ENCODE results near the gene IGSF9B.

IGSF9B gene

DNA sequence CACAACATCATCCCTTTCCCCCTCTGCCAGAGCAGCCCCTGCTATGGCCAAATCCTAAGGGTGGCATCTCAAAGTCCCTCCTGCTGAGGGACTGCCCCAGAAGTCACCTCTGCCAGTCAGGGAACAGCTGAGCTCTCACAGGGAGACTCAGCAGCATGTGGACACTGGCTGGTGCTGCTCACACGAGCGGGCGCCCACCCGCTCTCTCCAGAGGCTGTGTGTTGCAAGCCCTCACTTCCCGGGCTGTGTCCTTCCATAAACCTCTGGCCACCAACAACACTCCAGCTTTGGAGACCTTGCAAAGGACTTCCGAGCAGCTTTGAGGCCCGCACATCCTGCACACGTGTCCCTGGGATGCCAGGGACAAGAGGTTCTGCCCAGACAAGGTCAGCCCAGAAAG lies 2.8 kb downstream of the IGSF9B start:
- DNase-seq: no peak

GRCh38 chr11:133953547-133953946 lies 3.2 kb downstream of the IGSF9B start:
- no peak for DNase-seq

- DNase-seq: no peak
Observed at GRCh38 chr11:133952199-133953190, 4.3 kb downstream of the IGSF9B start.

GRCh38 chr11:133951327-133952198 lies 5.2 kb downstream of the IGSF9B start:
- DNase-seq: no peak

DNA sequence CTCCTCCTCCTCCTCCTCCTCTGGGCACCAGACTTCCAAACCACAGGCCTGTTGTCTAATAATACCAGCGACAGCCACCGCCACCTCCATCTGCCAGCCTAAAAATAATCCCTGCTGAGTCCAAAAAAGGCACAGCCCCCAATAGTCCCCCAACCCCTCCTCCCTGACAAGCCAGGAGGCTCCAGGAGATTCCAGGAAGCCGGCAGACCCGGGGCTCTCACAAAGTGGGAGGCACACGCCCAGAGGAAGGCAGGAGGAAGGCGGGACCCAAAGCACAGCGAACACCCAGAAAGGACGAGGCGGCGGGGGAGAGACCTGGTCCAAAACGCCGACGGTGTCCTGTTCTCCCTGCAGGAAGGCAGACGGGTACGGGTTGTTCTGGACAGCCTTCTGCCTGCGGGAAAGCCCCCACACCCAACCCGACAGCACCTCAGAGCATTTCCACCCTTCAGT lies 5.9 kb downstream of the IGSF9B start:
- DNase-seq: no peak

- DNase-seq: no peak
Observed at GRCh38 chr11:133950421-133950820, 6.3 kb downstream of the IGSF9B start.

DNA sequence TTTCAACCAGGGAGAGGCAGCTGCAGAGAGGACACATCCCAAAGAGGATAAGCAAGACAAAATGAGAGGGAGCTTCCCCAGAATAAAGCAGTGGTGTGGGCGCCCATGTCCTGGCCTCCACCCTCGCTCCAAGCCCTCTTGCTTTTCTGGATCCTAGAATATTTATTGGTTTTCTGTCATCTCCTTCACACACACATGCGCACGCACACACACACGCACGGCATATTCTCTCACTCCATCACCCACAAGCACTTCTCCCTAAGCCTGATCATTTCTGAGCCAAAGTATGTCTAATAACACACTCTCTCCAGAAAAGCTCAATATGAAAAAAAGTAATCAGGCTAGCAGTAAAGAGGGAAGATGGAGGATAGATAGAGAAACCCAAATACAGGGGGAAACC lies 7.6 kb downstream of the IGSF9B start:
- no peak for DNase-seq

GRCh38 chr11:133948711-133949110 lies 8.1 kb downstream of the IGSF9B start:
- no peak for DNase-seq

DNA sequence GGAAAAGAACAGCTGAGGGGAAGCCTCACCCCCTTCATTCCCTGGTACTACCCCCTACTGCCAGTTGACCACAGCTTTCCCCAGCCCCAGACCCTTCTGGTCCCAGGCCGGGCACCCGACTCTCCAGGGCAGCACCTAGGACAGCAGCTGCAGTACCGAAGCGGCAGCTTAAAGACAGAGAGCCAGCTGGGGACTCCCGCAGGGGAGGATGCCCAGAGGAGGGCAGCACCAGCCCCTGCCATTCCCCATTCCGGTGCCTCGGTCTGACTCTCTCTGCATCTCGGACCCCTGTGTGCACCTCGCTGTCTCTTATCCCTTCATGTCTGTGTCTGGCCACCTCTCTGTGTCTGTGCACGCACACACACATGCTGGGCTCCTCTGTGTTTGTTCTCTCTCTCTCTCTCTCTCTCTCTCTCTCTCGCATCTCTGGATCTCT lies 9.4 kb downstream of the IGSF9B start:
- DNase-seq: no peak

DNA sequence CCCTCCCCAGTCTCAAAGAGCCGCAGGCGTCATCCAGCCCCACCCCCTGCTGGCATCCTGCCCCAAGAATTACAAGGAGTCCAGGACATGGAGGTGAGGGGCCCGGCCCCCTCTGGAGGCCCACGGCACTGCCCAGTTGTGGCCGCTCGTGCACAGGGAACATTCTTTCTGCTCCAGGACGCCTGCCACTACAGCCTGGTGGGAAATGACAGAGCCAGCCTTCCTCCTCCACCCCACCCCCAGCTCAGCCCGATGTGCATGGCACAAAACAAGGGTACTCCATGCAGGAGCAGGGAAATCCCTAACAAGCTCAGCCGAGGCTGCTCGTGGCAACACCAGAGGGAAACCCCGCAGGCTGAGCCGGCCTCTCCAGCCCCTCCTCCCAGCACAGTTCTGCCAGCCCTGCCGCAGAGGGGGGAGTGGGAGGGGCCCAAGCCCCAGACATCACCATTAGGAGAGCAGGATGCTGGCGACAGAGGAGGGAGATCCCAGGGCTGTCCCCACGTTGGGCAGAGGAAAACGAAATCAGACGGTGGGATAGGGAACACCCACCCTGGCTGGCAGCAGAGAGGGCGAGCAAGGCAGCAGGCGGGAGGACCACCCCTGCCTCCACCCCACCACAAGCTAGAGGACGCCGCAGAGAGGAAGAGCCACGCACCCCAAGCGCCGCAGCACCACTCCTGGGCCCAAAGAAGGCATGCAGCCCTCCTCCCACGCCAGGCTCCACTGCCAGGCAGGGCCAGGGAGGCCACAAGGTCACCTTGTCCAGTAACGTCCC lies 10.0 kb downstream of the IGSF9B start:
- no peak for DNase-seq

- no peak for DNase-seq
Observed at GRCh38 chr11:133946051-133946450, 10.7 kb downstream of the IGSF9B start.

GRCh38 chr11:133945087-133945974 lies 11.4 kb downstream of the IGSF9B start:
- DNase-seq: no peak

- no peak for DNase-seq
Observed at GRCh38 chr11:133943950-133944698, 12.6 kb downstream of the IGSF9B start.

DNA sequence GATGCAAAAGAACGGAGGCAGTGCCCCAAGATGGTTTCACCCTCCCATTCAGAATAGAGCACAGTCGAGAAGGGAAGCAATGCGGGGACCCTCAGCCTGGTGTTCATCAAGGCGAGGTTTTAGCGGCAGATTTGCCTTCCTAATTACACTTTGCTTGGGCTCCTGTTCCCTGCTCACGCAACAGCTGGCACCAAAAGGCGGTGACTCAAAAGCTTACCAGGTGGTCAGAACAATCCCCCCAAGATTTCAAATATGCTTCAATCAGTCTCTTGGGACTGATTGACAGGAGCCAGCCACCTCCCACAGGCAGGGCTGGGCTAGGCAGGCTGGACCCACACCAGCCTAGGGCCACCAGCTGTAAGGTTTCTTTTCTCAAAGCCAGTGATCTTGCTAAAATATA lies 14.2 kb downstream of the IGSF9B start:
- no peak for DNase-seq

DNA sequence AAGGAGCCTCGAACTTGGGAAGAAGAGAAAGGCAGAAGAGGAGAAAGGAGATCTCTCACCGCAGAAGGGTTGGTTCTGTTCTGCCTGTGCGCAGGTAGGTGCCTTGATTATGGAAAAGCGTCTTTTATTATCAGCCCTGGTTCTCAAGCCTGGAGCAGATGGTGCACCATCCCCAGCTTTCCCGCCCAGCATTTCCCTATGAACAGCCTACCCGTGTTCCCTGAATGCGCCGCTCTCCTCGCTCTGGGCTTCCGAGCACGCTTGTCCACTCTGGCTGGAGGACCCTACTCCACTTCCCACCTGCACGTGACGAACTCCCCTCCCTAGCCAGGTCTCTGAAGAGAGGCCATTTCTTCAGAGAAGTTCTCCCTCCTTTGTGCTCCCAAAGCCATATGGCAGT lies 15.2 kb downstream of the IGSF9B start:
- DNase-seq: no peak

GRCh38 chr11:133940034-133940433 lies 16.7 kb downstream of the IGSF9B start:
- no peak for DNase-seq

DNA sequence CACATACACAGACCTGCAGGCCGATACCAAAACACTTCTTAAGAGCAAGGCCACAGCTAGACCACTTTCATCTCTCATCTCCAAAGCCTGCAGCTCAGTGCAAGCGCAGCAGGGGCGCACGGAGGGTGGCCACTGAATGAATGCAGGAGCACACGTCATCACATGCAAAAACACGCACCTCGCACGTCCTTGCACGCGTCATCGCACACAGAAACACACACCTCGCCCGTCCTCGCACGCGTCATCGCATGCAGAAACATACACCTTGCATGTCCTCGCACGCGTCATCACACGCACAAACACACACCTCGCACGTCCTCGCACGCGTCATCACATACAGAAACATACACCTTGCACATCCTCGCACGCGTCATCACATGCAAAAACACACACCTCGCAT lies 17.2 kb downstream of the IGSF9B start:
- DNase-seq: no peak

DNA sequence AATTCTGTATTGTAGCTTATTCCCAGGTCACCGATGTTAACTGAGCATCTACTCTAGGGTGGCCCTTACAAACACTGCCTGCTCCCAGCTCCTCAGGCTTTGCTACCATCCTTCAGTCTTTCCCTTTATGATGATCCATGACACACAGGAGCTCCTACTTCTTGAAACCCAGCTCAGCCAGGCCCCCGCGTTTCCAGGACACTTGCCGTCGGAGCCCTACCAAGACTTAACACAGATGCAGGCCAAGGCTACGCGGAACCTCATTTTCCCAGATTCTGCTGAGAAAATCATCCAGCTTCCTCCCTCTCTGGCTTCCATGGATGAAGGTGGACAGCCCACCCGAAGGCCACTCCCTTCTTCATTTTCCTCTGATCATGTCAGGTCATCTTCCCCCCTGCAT lies 18.6 kb downstream of the IGSF9B start:
- DNase-seq: no peak

DNA sequence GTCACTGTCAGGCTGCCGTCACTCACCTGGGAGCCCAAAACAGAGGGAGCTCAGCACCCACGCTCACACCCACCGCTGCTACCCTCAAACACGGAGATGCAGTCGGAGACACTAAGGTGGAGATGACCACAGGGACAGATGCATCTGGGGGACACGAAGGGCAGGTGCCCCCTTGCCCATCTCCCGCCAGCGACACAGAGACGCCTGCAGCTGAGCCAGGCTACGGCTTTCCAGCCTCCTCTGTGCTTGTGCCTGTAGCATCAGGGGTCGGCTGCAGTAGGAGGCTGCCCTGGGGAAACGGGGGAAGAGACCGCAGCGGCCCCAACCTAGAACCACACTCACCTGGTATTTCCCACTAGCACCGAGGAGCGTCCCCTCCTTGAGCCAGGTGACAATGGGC lies 19.3 kb downstream of the IGSF9B start:
- DNase-seq: no peak

- no peak for DNase-seq
Observed at GRCh38 chr11:133937015-133937414, 19.8 kb downstream of the IGSF9B start.

DNA sequence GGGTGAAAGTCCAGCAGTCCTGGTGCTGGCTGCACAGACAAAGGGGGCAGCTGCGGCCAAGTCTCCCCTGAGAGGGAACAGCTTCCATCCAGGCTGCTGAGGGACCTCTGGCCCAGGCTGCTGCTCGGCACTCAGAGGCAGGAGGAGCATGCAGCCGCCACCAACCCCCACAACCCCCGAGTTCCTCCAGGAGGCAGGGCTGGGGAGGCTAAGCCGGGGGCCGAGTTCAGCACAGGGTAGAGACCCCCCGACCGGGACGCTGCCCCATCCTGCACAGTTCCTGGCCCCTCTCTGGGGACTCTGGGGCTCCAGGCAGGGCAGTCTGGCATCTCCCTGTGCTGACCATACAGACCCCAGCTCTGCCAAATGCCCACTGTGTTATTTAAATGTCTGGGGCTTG lies 20.2 kb downstream of the IGSF9B start:
- no peak for DNase-seq
